ENCODE data around the gene CLBA1. TPM values are rescaled to one million over a fixed set of nuclear protein-coding genes. Genes with fewer than 3 reads are reported as not detected.

The CLBA1 gene
- total and polyA plus RNA-seq, 2 donors (not counting 1 experiment from before 2014, with no cell fraction given), result 0.63 to 5.5 TPM

- H4K20me1 ChIP-seq (ENCODE audit: control insufficient read depth, insufficient read depth, low read length, poor library complexity, severe bottlenecking), result peaks cover 14% of the 10 kb centered on the region
- H3K9me3 Mint-ChIP-seq (ENCODE audit: insufficient read depth), result no peaks in the 10 kb centered on the region
- H3K4me2 ChIP-seq (replicated peaks; ENCODE audit: low read depth, low read length, poor library complexity, severe bottlenecking), result no peak overlapping the region
- no peak for TF ChIP-seq EZH2 (IDR thresholded peaks at IDR 0.05; ENCODE audit: borderline replicate concordance, insufficient read depth, low read depth, low read length, poor library complexity, severe bottlenecking)
- no peak for TF ChIP-seq CTCF (IDR thresholded peaks at IDR 0.05)
- CTCF ChIA-PET, result interaction anchor here (4.6 kb wide), 1 partner anchor 22 kb away, joined by 20 read pairs; no protein-coding TSS in a partner anchor
- peak overlapping the region; percentile 16 for H3K4me3 Mint-ChIP-seq
- H3K9ac ChIP-seq (ENCODE audit: low read length), result no peak overlapping the region
- intact Hi-C loops (cut with micrococcal nuclease), result no loop called here
- H3K27me3 ChIP-seq (replicated peaks in 1 of 4; ENCODE audit: control extremely low read depth in 1 of 4, control insufficient read depth in 3 of 4, insufficient read depth in 4 of 4, low read length in 3 of 4), result no peaks in the 10 kb centered on the region
- POLR2A ChIA-PET, result no interaction called here
- no peaks in the 10 kb centered on the region for H3K27me3 Mint-ChIP-seq
- no peak overlapping the region for H2AFZ ChIP-seq (ENCODE audit: insufficient read depth, low read depth, low read length, poor library complexity, severe bottlenecking)
- no peaks in the 10 kb centered on the region for H3K36me3 ChIP-seq (replicated peaks in 1 of 2; ENCODE audit: control extremely low read depth in 1 of 2, control insufficient read depth in 1 of 2, extremely low read depth in 1 of 2, insufficient read depth in 2 of 2, low read length in 1 of 2)
- H3K4me1 Mint-ChIP-seq, result peaks cover 45% of the 10 kb centered on the region
- DNase-seq (no peak), ATAC-seq (ENCODE audit: low read depth) (no peak)
- H3K9me3 ChIP-seq (ENCODE audit: control extremely low read depth in 1 of 3, control insufficient read depth in 2 of 3, insufficient read depth in 1 of 3, low read length in 2 of 3), result peaks cover 0 to 3% (median 0%) of the 10 kb centered on the region in 3 donors
- no peak overlapping the region for H3K27ac ChIP-seq (ENCODE audit: low read length in 2 of 2)
- peaks cover 16 to 37% of the 10 kb centered on the region in 2 donors for H3K4me1 ChIP-seq (ENCODE audit: control insufficient read depth in 2 of 2, insufficient read depth in 2 of 2, low read length in 2 of 2)
- H3K27ac Mint-ChIP-seq, result peak overlapping the region; percentile 8
- WGBS (ENCODE audit: insufficient coverage), result 88% methylated on average over 3 of the region's 4 CpGs
- H3K79me2 ChIP-seq (ENCODE audit: control insufficient read depth, insufficient read depth, low read length), result peaks cover 21% of the 10 kb centered on the region
- H3K4me3 ChIP-seq (ENCODE audit: control extremely low read depth in 1 of 5, extremely low read depth in 1 of 5, insufficient read depth in 1 of 5, low read depth in 2 of 5, low read length in 4 of 5), result no peak overlapping the region
Measured at GRCh38 chr14:105023791-105024480, 38.3 kb downstream of the CLBA1 start.

GRCh38 chr14:105025429-105025828 is 39.8 kb downstream of the CLBA1 start:
- H3K4me3 ChIP-seq (ENCODE audit: control extremely low read depth in 1 of 5, extremely low read depth in 1 of 5, insufficient read depth in 1 of 5, low read depth in 2 of 5, low read length in 4 of 5), result no peak overlapping the region
- intact Hi-C loops (cut with micrococcal nuclease), result no loop called here
- H3K4me1 ChIP-seq (ENCODE audit: control insufficient read depth in 2 of 2, insufficient read depth in 2 of 2, low read length in 2 of 2), result peaks cover 4 to 23% of the 10 kb centered on the region in 2 donors
- H3K9ac ChIP-seq (ENCODE audit: low read length), result no peak overlapping the region
- Mint-ChIP-seq H3K27ac (peak overlapping the region; percentile 90), H3K4me3 (no peak overlapping the region), H3K27me3 (no peaks in the 10 kb centered on the region), H3K9me3 (ENCODE audit: insufficient read depth) (no peaks in the 10 kb centered on the region), H3K4me1 (peaks cover 31% of the 10 kb centered on the region)
- no peak for DNase-seq
- POLR2A ChIA-PET, result no interaction called here
- H3K27me3 ChIP-seq (replicated peaks in 1 of 4; ENCODE audit: control extremely low read depth in 1 of 4, control insufficient read depth in 3 of 4, insufficient read depth in 4 of 4, low read length in 3 of 4), result no peaks in the 10 kb centered on the region
- H2AFZ ChIP-seq (ENCODE audit: insufficient read depth, low read depth, low read length, poor library complexity, severe bottlenecking), result no peak overlapping the region
- no peaks in the 10 kb centered on the region for H3K36me3 ChIP-seq (replicated peaks in 1 of 2; ENCODE audit: control extremely low read depth in 1 of 2, control insufficient read depth in 1 of 2, extremely low read depth in 1 of 2, insufficient read depth in 2 of 2, low read length in 1 of 2)
- no peak overlapping the region for H3K4me2 ChIP-seq (replicated peaks; ENCODE audit: low read depth, low read length, poor library complexity, severe bottlenecking)
- H3K9me3 ChIP-seq (ENCODE audit: control extremely low read depth in 1 of 3, control insufficient read depth in 2 of 3, insufficient read depth in 1 of 3, low read length in 2 of 3), result no peaks in the 10 kb centered on the region
- peaks cover 7% of the 10 kb centered on the region for H3K79me2 ChIP-seq (ENCODE audit: control insufficient read depth, insufficient read depth, low read length)
- CTCF ChIA-PET, result interaction anchor here (0.7 to 4.6 kb wide), 3 partner anchors 10 to 20 kb away, joined by 3 to 20 read pairs (median 4); no protein-coding TSS in a partner anchor
- 97% methylated on average over 5 of the region's 6 CpGs for WGBS (ENCODE audit: insufficient coverage)
- no peak for ATAC-seq (ENCODE audit: low read depth)
- no peak for TF ChIP-seq EZH2 (IDR thresholded peaks at IDR 0.05; ENCODE audit: borderline replicate concordance, insufficient read depth, low read depth, low read length, poor library complexity, severe bottlenecking)
- H4K20me1 ChIP-seq (ENCODE audit: control insufficient read depth, insufficient read depth, low read length, poor library complexity, severe bottlenecking), result no peaks in the 10 kb centered on the region
- no peak overlapping the region for H3K27ac ChIP-seq (ENCODE audit: low read length in 2 of 2)

All from B cell (primary cell).